ENCODE data around the gene ZMYND10. TPM values are rescaled to one million over a fixed set of nuclear protein-coding genes. Genes with fewer than 3 reads are reported as not detected.

ZMYND10 gene
- total and polyA plus RNA-seq, 8 donors = 1.6 to 25.5 (median 17.2) TPM

GRCh38 chr3:50325497-50326181, 19.9 kb downstream of the ZMYND10 start:
- intact Hi-C loops (cut with DNase I) = no loop called here
- peak overlapping the region in 1 of 2 donors; percentile 93 for H3K27ac ChIP-seq
- TF ChIP-seq CTCF (IDR thresholded peaks at IDR 0.05) = no peak

DNA sequence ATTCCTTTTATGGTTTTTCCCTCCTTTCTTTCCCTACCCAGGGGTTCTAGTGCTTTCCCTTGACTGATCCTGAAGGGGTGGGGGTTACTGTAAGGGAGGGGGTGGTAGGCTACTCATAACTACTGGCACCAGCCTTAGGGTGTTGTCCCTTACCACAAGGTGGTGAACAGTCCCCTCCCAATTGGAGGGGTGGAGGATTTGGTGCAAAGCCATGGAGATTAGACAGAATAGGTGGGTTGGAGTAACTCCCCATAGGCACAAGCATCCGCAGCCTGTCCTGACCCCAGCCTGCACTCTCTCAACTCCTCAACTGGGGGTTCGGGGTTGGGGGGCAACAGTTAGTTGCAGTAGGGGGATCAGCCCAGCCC, 20.4 kb downstream of the ZMYND10 start:
- intact Hi-C loops (cut with DNase I) = no loop called here
- peak overlapping the region in 1 of 2 donors; percentile 93 for H3K27ac ChIP-seq
- no peaks in the 10 kb centered on the region for H3K9me3 ChIP-seq

More at GRCh38 chr3:50325497-50326181, 19.9 kb downstream of the ZMYND10 start:
- ATAC-seq (no peak), DNase-seq (no peak)
- no peak overlapping the region for H3K4me3 ChIP-seq
- peaks cover 14 to 67% of the 10 kb centered on the region in 2 donors for H3K4me1 ChIP-seq
- peaks cover 0 to 34% of the 10 kb centered on the region in 2 donors for H3K36me3 ChIP-seq
- no peaks in the 10 kb centered on the region for H3K9me3 ChIP-seq
- no peaks in the 10 kb centered on the region for H3K27me3 ChIP-seq

GRCh38 chr3:50324351-50325112, 21.0 kb downstream of the ZMYND10 start:
- peak; percentile 4 for ATAC-seq
- peak overlapping the region in 1 of 2 donors; percentile 91 for H3K4me3 ChIP-seq
- intact Hi-C loops (cut with DNase I) = no loop called here
- H3K9me3 ChIP-seq = no peaks in the 10 kb centered on the region
- peak in 2 of 4 donors; percentile 69 to 90 for DNase-seq
- peaks cover 25 to 78% of the 10 kb centered on the region in 2 donors for H3K4me1 ChIP-seq
- H3K27me3 ChIP-seq = no peaks in the 10 kb centered on the region
- H3K36me3 ChIP-seq = peaks cover 0 to 27% of the 10 kb centered on the region in 2 donors
- H3K27ac ChIP-seq = peak overlapping the region; percentile 90 to 93
- TF ChIP-seq CTCF (IDR thresholded peaks at IDR 0.05) = peak; percentile 77 to 91

More for the DNA sequence above, 20.4 kb downstream of the ZMYND10 start:
- no peak overlapping the region for H3K4me3 ChIP-seq
- peaks cover 0 to 29% of the 10 kb centered on the region in 2 donors for H3K36me3 ChIP-seq
- no peaks in the 10 kb centered on the region for H3K27me3 ChIP-seq
- peaks cover 19 to 73% of the 10 kb centered on the region in 2 donors for H3K4me1 ChIP-seq
- DNase-seq (no peak), ATAC-seq (no peak)
- no peak for TF ChIP-seq CTCF (IDR thresholded peaks at IDR 0.05)

GRCh38 chr3:50323614-50324199, 21.8 kb downstream of the ZMYND10 start:
- peaks cover 33 to 84% of the 10 kb centered on the region in 2 donors for H3K4me1 ChIP-seq
- H3K9me3 ChIP-seq = no peaks in the 10 kb centered on the region
- peaks cover 0 to 30% of the 10 kb centered on the region in 2 donors for H3K36me3 ChIP-seq
- peak in 1 of 4 donors; percentile 39 for DNase-seq
- H3K27me3 ChIP-seq = no peaks in the 10 kb centered on the region
- TF ChIP-seq CTCF (IDR thresholded peaks at IDR 0.05) = peak in 1 of 2 donors; percentile 17
- ATAC-seq = no peak
- peak overlapping the region; percentile 90 to 93 for H3K27ac ChIP-seq
- H3K4me3 ChIP-seq = peak overlapping the region in 1 of 2 donors; percentile 91
- intact Hi-C loops (cut with DNase I) = no loop called here

Measured in left lung (tissue), 10 donors.